IPS DF 4.7 (cell line): ENCODE measurements around the gene REN.

Source experiments
- DNase-seq: peaks from one replicate; pipeline ENCODE4 v3.0.0-alpha.2; 2013; ENCODE audit warnings: low spot score; ENCODE audit errors: extremely low read depth

REN gene

DNA sequence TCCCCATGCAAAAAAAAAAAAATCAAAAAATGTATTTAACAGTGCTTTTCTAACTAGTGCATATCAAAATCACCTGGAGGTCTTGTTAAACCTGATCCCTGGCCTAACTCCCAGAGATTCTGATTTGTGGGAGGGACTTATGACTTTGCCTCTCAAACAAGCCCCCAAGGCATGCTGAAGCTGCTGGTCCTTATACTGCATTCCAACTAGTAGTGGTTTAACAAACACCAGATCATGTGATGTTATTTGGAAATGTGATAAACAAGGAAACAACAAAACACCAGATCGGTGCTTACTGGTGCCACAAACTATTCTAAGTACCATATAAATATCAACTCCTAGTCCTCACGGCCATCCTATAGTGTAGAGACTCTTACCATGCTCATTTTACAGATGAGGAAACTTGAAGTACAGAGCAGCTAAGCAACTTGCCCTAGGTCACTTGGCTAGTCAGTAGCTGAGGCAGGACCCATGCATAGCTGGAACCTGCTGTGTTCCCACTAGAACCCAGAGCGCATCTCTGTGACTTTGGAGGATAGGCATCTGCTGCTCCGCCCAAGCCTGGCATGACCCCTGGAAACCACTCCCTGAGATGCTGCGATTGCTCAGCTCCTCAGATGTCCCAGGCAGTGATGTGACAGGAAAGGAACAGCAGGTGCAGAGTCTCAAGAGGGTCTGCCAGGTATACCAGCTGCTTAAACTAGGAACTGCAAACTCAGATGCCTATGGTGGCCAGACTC lies 55.1 kb downstream of the REN start:
- DNase-seq, result no peak

DNA sequence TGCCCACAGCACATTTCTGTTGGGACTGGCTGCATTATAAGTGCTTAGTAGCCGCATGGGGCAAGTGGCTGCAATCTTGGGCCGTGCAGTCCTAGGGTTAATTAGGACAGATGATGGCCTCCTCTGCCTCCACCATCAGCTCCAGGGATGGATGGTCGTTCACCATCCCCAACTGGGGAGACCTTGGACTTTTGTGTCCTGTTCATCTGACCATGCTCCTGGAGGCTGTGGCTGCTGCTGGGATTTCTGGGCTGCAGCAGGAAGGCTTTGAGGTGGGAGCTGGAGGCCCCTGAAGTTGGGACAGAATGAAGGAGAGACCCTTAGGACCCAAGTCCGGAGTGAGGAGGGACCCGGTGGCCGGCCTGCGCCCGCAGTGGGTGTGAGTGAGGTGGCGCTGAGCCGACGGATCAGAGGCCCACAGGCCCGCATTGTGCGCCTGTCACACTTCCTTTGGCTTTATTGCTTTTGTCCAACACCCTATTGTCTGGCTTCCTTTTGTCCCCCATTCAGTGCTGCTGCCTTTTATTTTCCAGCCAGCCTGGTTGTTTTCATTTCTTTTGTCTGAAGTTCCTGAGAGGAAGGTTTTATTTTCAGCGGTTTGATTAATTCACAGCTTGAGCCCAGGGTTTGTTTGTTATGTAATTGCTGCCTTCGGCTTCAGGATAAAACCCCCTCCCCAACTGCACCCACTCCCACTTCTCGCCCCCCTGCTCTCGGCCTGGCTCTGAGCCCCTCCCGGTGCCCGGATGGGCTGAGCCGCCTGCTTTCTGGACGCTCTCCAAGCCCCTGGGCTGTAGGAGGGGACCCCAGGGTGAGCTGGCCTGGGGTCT lies 57.6 kb downstream of the REN start:
- DNase-seq, result peak; percentile 91

DNA sequence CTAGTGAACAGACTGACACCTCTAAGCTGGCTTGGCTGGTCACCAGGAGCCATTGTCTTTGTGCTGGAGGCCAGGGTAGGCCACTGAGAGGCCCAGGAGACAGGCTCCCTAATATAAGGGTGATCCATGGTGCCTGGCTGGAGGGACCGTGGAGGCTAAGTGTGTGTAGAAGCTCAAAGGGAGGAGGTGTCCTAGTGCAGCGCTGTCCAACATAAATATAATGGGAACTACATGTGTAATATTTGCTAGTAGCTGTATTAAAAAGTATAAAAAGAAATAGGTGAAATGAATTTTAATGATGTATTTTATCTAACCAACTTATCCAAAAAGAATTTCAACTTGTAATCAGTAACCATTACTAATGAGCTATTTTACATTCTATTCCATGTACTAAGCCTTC lies 58.2 kb downstream of the REN start:
- no peak for DNase-seq

DNA sequence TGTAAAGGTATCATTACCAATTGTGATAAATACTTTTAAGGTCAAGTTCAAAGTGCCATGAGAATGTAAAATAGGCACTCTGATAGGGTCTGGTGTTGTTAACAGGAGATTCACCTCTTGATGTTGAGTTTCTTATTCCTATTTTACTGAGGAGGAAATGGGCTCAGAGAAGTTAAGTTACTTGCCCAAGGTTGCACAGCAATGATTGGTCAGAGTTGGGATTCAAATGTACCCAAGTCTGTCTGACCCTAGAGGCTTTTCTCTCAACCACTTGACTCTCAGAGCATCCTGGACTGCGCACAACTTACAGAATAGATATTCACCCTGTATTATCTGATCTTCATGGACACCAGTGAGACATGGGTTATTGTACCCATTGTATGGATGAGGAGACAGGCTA lies 59.3 kb downstream of the REN start:
- no peak for DNase-seq

DNA sequence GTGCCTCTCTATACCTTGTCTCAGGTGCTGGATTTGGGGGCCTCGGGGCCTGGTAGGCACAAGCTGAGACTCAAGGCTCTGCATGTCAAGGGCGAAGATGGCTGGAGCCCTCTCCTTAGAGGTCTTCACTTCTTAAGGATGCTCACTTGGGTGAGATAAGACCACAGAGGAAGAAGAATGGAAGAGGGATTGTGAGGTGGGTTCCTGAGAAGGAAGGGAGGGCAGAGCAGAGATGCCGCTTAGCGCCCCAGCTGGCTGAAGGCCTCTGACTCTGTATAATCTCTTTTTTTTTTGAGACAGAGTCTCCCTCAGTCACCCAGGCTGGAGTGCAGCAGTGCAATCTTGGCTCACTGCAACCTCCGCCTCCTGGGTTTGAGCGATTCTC lies 61.0 kb downstream of the REN start:
- no peak for DNase-seq
